Measurements from ENCODE around the gene DMD. TPM values are rescaled to one million over a fixed set of nuclear protein-coding genes. Genes with fewer than 3 reads are reported as not detected.

DMD gene
- total and polyA plus RNA-seq, 2 of the 13 experiments (the other 11 are each of a cell fraction or from before 2014, with no cell fraction given) = 17.6 to 25.9 TPM

GRCh38 chrX:31847773-31848172, 1363.6 kb downstream of the DMD start (continued):
- TF ChIP-seq, protein P1, sequence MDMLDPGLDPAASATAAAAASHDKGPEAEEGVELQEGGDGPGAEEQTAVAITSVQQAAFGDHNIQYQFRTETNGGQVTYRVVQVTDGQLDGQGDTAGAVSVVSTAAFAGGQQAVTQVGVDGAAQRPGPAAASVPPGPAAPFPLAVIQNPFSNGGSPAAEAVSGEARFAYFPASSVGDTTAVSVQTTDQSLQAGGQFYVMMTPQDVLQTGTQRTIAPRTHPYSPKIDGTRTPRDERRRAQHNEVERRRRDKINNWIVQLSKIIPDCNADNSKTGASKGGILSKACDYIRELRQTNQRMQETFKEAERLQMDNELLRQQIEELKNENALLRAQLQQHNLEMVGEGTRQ (IDR thresholded peaks at IDR 0.05; ENCODE audit: low read depth, low read length) = no peak
- TF ChIP-seq, protein P1 (CRISPR knock-in tag; IDR thresholded peaks at IDR 0.05; ENCODE audit: borderline replicate concordance) = no peak
- TF ChIP-seq ZNF773 (CRISPR knock-in tag; IDR thresholded peaks at IDR 0.05; ENCODE audit: borderline replicate concordance) = no peak
- no peak for TF ChIP-seq ZNF329 (CRISPR knock-in tag; IDR thresholded peaks at IDR 0.05; ENCODE audit: low read depth)
- no peak for TF ChIP-seq HMGA1 (CRISPR knock-in tag; conservative IDR thresholded peaks at IDR 0.05)
- no peak for TF ChIP-seq STAT6 (CRISPR knock-in tag; IDR thresholded peaks at IDR 0.05; ENCODE audit: borderline replicate concordance)
- TF ChIP-seq SPEN (CRISPR knock-in tag; IDR thresholded peaks at IDR 0.05; ENCODE audit: low read depth) = no peak
- TF ChIP-seq EHMT2 (IDR thresholded peaks at IDR 0.05; ENCODE audit: borderline replicate concordance, low read depth, low read length) = no peak
- no peak for TF ChIP-seq RBAK (CRISPR knock-in tag; IDR thresholded peaks at IDR 0.05)

- CTCF ChIA-PET (ENCODE audit: low intra/inter-chr PET ratio, low total read pairs) = no interaction called here
- H3K4me3 ChIP-seq (replicated peaks in 1 of 3; ENCODE audit: insufficient read depth in 1 of 3, low read depth in 2 of 3, low read length in 3 of 3) = no peak overlapping the region
- TF ChIP-seq GLI4 (CRISPR knock-in tag; IDR thresholded peaks at IDR 0.05; ENCODE audit: borderline replicate concordance) (no peak), SP140L (CRISPR knock-in tag; IDR thresholded peaks at IDR 0.05; ENCODE audit: borderline replicate concordance) (no peak), MEF2D (CRISPR knock-in tag; IDR thresholded peaks at IDR 0.05) (no peak), ZSCAN29 (CRISPR knock-in tag; conservative IDR thresholded peaks at IDR 0.05) (no peak), HNRNPLL (IDR thresholded peaks at IDR 0.05; ENCODE audit: low read depth, low read length, poor library complexity, severe bottlenecking) (no peak), ZNF232 (CRISPR knock-in tag; IDR thresholded peaks at IDR 0.05; ENCODE audit: borderline replicate concordance) (no peak), KAT8 (CRISPR knock-in tag; IDR thresholded peaks at IDR 0.05) (no peak), NR2F2 (IDR thresholded peaks at IDR 0.05; ENCODE audit: borderline replicate concordance, low read depth) (no peak), EEA1 (CRISPR knock-in tag; IDR thresholded peaks at IDR 0.05; ENCODE audit: borderline replicate concordance) (no peak), EED (CRISPR knock-in tag; IDR thresholded peaks at IDR 0.05) (no peak), MAX (IDR thresholded peaks at IDR 0.05) (no peak), EHMT2 (IDR thresholded peaks at IDR 0.05; ENCODE audit: borderline replicate concordance, low read depth, low read length) (no peak), ZBTB3 (CRISPR knock-in tag; IDR thresholded peaks at IDR 0.05; ENCODE audit: borderline replicate concordance, low read depth) (no peak)
Measured at GRCh38 chrX:31845003-31845402, 1366.3 kb downstream of the DMD start.

More at GRCh38 chrX:31845003-31845402, 1366.3 kb downstream of the DMD start:
- ATAC-seq = no peak
- H3K27me3 ChIP-seq (ENCODE audit: control insufficient read depth in 1 of 2, insufficient read depth in 2 of 2, low read length in 2 of 2) = no peaks in the 10 kb centered on the region
- no peak overlapping the region for H3K9ac ChIP-seq (ENCODE audit: insufficient read depth, low read depth, low read length)
- POLR2A ChIA-PET = no interaction called here
- H3K27ac ChIP-seq (ENCODE audit: extremely low read length, insufficient read depth, low read length) = no peak overlapping the region
- FAIRE-seq = no peak
- no peak overlapping the region for H2AFZ ChIP-seq (ENCODE audit: low read length)
- intact Hi-C loops (cut with micrococcal nuclease; ENCODE audit: unreplicated experiment) (no loop called here), in situ Hi-C loops (cut with HindIII; ENCODE audit: extremely low pct_ligation_motif_present, low pct_unique_long_range_greater_than_20kb) (no loop called here)
- H4K20me1 ChIP-seq (ENCODE audit: insufficient read depth, low read length) = no peaks in the 10 kb centered on the region
- H3K36me3 ChIP-seq (replicated peaks in 1 of 2; ENCODE audit: control insufficient read depth in 1 of 2, insufficient read depth in 2 of 2, low read length in 2 of 2) = no peaks in the 10 kb centered on the region
- H3K4me2 ChIP-seq (ENCODE audit: low read depth, low read length) = no peak overlapping the region
- WGBS (ENCODE audit: low lambda C conversion rate) = 86% methylated on average over 1 of the region's 1 CpG
- H3K4me1 ChIP-seq (ENCODE audit: insufficient read depth, low read length) = no peaks in the 10 kb centered on the region
- H3K9me3 ChIP-seq (ENCODE audit: low read length) = no peaks in the 10 kb centered on the region
- DNase-seq (ENCODE audit: low spot score) = no peak
- no peaks in the 10 kb centered on the region for H3K79me2 ChIP-seq (ENCODE audit: insufficient read depth, low read length)
- BruUV-seq (replicated peaks) = no TSS peak

All from HepG2 (cell line).